ENCODE data around the gene TXNRD1.

The TXNRD1 gene

DNA sequence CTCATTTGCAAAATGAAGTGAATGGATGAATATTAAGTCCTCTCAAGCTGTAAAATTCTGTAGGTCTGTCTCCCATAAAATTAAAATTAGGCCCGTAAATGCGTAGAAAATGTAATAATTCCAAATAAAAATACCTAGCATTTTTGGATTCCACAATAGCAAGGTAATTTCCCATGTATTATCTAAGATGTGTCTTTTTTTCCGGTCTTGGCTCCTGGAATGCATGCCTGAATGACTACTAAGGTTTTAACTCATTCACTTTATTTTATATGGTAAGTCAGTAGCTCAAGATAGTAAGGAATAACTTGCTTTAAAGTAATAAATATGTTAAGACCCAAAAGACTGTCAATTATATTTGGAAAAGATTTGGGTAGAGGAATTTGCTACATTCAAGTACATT, 11.1 kb downstream of the TXNRD1 start:
- DNase-seq: no peak
- in situ Hi-C loops (cut with HindIII; ENCODE audit: low pct_ligation_motif_present, low pct_unique_long_range_greater_than_20kb, low sequenced_read_pairs): no loop called here

DNA sequence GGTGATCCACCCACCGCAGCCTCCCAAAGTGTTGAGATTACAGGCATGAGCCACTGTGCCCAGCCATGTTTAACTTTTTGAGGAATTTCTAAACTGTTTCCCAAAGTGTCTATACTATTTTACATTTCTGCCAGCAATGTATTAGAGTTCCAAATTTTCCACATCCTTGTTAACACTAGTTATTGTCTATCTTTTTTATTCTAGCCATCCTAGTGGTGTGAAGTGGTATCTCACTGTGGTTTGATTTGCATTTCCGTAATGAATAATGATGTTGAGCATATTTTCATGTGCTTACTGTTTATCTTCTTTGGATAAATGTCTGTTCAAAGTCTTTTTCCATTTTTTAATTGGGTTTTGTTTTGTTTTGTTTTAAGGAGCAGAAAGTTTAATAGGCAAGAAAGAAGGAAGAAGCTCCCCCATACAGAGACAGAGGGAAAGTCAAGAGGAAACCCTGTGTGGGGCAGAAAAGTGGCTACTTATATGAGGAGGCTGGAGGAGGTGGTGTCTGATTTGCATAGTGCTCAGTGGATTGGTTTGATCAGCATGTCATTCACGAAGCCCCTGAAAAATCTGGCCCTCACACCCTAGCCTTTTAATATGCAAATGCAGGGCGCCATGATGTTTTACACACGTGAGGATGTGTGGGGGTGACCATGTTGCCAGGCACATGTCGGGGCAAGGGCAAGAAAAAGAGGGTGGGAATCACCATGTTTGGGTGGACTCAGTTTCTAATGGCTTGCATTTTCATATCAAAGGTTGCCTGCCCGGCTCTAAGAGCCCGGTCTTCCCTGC, 14.9 kb downstream of the TXNRD1 start:
- in situ Hi-C loops (cut with HindIII; ENCODE audit: low pct_ligation_motif_present, low pct_unique_long_range_greater_than_20kb, low sequenced_read_pairs): no loop called here
- no peak for DNase-seq

DNA sequence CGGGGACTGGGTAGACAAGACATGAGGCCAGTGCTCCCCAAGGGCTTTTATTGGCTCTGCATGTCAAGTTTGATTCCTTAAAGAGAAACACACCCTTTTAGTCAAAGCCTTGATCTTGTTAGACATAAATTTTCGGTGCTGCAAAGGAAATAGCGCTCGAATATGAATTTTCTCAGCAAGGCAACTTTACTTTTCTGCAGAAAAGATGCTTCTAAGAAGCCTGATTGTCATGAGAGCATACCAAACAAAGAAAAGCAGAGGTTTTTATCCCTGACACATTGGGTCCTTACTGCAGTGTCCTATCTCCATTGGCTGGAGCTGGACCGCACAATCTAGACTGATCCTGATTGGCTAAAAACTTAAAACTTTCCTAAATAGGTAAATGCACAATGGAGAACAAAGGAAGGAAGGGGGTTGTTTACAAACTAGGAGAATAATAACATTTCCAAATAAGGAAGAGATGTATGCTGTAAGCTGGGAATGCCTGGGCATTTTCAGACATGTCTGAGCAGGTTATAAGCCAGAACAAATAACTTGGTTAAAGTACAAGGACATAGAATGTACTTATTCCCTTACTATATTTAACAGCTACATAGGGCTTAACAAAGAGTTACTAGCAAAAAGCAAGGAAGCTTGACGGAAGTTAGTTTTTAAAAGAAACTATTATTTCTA, 17.2 kb downstream of the TXNRD1 start:
- in situ Hi-C loops (cut with HindIII; ENCODE audit: low pct_ligation_motif_present, low pct_unique_long_range_greater_than_20kb, low sequenced_read_pairs): no loop called here
- DNase-seq: no peak

DNA sequence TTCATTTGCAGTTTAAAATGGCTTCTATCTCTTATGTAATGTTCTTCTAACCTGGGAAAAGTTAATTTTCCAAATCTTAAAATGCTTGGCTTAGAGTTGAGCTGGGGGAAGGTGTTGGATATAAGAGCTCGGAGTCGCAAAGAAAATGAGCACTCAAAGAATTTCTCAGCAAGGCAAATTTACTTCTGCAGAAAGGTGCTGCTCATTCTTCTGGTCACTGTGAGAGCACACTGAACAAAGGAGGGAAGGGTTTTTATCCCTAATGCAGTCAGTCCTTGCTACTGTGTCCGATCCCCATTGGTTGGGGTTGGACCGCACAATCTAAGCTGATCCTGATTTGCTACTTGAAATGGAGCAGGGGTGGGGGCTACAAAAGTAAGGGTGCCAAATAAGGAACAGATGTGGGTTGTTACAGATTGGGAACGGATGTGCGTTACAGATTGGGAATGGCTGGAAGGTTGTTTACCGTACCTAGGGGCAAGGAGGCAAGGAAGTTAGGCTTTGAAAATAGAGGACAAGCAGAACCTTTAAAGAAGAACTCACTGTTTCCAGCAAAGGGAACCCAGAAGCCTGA, 19.4 kb downstream of the TXNRD1 start:
- DNase-seq: no peak
- in situ Hi-C loops (cut with HindIII; ENCODE audit: low pct_ligation_motif_present, low pct_unique_long_range_greater_than_20kb, low sequenced_read_pairs): no loop called here

DNA sequence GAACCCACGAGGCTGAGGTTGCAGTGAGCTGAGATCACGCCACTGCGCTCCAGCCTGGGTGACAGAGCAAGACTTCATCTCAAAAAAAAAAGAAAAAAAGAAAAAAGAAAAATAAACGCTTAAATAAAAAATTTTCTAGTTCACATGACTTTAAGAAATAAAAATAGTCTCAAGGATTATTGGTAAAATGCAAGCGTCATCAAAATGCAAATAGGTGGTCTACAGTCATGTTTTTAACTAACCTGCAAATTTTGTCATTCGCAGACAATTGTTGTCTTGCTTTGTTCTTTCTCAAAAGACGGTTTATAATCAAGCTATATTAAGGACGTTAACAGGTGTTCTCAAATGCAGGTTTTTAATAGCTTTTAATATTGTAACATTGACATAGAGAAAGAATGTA, 22.4 kb downstream of the TXNRD1 start:
- no peak for DNase-seq
- in situ Hi-C loops (cut with HindIII; ENCODE audit: low pct_ligation_motif_present, low pct_unique_long_range_greater_than_20kb, low sequenced_read_pairs): no loop called here

DNA sequence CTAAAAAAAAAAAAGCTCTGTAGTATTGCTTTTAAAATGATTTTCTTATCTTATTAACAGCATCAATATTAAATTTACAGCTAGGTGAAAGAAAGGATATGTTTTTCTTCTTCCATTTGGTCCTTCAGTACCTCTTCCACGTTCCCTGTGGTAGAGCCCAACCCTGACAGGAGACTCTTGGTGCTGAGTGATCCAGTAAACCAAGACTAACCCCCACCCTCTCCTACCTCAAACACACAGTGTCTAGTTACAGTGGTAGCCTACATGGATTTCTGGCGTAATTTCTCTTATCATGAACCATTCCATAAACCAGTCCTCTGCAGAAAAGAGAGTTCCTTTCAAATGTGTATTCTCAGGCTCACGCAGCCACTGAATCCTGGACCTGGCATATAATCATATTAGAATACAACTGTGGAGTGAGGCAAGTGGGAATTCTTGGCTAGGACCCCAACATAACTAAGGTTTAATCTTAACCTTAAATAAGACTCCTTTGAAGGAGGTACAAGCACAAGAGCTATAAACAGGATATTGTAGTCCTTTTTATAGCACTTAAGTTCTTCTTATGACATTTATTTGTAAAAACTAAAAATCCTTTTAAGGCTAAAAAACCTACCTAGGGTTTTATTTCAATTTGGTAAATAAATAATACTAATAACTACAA, 27.1 kb downstream of the TXNRD1 start:
- in situ Hi-C loops (cut with HindIII; ENCODE audit: low pct_ligation_motif_present, low pct_unique_long_range_greater_than_20kb, low sequenced_read_pairs): no loop called here
- no peak for DNase-seq

DNA sequence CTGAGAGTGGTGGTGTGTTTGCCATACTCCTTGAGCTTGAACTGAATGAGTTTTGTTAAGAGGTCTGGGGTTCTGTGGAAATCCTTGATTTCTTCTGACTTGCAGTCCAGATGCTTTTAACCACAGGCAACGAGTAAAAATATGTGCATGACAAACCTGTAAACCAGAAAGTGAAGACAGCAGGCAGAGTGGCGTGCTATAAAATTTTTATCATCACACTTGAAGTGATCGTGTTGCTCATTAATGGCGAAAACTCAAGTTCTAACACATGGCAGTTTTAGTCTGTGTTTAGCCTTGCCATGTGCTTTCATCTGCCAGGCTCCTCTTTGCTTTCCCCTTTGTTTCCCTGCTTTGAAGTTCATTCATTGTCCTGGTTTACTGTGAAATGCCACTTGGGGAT, 28.0 kb downstream of the TXNRD1 start:
- in situ Hi-C loops (cut with HindIII; ENCODE audit: low pct_ligation_motif_present, low pct_unique_long_range_greater_than_20kb, low sequenced_read_pairs): no loop called here
- no peak for DNase-seq

DNA sequence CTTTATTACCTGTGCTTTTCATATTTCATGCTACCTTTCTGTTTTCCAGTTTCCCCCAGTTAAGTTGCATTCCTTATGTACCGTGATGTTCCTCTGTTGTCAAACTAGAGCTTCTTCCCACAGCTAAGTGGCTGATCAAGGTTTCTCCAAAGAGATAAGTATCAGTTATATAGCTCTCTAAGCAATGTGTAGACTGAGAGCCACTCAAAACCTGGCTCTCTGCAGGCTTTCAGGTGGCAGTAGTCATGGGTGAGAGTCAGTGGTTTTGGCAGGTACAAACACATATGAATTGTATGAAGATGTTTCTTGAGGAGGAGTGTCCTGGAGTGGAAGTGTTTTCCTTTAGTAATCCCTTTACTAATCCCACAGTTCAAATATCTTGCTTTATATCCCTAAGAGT, 28.4 kb downstream of the TXNRD1 start:
- in situ Hi-C loops (cut with HindIII; ENCODE audit: low pct_ligation_motif_present, low pct_unique_long_range_greater_than_20kb, low sequenced_read_pairs): no loop called here
- no peak for DNase-seq

DNA sequence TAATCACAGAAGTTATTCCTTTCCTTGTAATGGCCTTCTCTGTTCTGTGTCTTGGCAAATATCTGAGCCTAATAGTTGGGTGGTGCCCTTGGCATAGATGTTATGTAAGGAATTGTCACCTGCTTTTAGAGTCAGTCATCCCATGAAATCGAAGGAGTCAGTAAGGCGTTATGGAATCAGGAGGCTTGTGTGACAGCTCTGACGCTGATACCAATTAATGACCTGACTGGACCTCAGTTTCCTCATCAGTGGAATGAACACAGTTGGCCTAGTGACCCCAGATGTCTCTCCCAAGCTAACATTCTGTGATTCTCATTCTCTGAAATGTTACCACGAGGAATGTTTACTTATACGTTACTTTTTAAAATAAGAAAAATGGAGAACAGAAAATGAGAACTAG, 32.1 kb downstream of the TXNRD1 start:
- no peak for DNase-seq
- in situ Hi-C loops (cut with HindIII; ENCODE audit: low pct_ligation_motif_present, low pct_unique_long_range_greater_than_20kb, low sequenced_read_pairs): no loop called here

DNA sequence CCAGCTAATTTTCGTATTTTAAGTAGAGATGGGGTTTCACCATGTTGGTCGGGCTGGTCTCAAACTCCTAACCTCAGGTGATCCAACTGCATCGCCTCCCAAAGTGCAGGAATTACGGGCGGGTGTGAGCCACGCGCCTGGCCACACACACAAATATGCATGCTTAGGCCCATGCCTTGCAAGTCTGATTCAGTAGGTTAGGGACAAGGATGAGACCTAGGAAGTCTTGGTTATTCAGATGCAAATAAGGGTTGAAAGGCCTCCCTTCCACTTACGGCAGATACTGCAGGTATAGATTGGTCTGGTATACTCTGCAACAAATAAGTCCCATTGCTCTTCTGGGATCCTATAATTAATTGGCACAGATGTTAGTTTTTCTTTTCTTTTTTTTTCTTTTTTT, 32.9 kb downstream of the TXNRD1 start:
- no peak for DNase-seq
- in situ Hi-C loops (cut with HindIII; ENCODE audit: low pct_ligation_motif_present, low pct_unique_long_range_greater_than_20kb, low sequenced_read_pairs): no loop called here

DNA sequence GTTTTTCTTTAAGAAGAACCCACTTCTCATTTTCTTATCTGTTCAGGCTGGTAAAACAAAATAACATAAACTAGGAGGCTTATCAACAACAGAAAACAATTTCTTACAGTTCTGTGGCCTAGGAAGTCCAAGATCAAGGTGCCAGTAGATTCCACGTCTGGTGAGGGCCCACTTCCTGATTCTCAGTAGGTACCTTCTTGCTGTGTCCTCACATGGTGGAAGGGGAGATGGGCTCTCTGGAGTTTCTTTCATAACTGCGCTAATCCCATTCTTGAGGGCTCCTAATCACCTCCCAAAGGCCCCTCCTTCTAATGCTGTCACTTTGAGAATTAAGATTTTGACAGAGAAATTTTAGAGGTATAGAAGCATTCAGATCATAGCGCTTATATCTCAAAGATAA, 33.4 kb downstream of the TXNRD1 start:
- in situ Hi-C loops (cut with HindIII; ENCODE audit: low pct_ligation_motif_present, low pct_unique_long_range_greater_than_20kb, low sequenced_read_pairs): no loop called here

DNA sequence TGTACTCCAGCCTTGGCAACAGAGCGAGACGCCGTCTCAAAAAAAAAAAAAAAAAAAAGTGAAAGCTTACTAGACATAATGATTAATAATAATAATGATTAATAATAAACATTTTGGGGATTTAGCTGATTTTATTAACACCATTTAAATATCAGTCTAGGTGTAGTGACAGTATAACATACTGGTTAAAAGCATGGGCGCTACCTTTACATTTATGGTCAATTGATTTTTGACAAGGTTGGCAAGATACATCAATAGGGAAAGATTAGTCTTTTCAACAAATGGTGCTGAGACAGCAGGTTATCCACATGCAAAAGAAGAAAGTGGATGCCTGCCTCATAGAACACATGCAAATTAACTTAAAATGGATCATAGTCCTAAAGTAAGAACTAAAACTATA, 34.3 kb downstream of the TXNRD1 start:
- no peak for DNase-seq
- in situ Hi-C loops (cut with HindIII; ENCODE audit: low pct_ligation_motif_present, low pct_unique_long_range_greater_than_20kb, low sequenced_read_pairs): no loop called here

More for the DNA sequence above, 33.4 kb downstream of the TXNRD1 start:
- no peak for DNase-seq

DNA sequence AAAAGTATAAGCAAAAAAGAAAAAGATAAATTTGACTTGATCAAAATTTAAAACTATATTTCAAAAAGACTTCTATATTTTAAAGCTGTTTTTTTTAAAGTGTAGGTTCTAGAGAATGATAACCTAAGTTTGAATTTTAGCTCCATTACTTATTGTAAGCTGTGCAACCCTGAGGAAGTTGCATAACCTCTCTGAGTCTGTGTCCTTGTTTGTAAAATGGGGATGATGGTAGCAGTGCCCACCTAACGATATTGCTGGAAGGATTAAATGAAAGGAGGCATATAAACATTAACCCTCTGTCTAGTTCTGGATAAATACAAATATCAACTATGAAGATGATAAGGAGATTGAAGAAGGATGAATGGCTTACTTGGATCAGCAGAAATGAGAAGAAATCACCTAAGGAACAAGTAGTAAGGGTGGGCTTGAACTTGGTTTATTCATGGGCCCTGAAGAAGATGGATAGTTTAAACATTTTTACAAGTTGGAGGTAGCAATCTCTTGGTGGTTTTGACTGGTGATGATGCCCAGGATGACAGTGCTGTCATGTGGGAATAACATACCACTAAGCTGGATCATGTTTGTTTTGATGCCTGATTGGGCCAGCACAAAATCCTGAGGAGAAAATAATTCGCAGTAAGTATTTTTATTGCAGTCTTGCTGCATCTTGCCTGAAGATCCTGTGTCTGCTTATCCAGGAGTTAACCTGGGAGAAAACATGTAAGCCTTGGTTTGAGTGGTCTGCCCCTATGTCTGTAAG, 35.0 kb downstream of the TXNRD1 start:
- DNase-seq: no peak
- in situ Hi-C loops (cut with HindIII; ENCODE audit: low pct_ligation_motif_present, low pct_unique_long_range_greater_than_20kb, low sequenced_read_pairs): no loop called here

DNA sequence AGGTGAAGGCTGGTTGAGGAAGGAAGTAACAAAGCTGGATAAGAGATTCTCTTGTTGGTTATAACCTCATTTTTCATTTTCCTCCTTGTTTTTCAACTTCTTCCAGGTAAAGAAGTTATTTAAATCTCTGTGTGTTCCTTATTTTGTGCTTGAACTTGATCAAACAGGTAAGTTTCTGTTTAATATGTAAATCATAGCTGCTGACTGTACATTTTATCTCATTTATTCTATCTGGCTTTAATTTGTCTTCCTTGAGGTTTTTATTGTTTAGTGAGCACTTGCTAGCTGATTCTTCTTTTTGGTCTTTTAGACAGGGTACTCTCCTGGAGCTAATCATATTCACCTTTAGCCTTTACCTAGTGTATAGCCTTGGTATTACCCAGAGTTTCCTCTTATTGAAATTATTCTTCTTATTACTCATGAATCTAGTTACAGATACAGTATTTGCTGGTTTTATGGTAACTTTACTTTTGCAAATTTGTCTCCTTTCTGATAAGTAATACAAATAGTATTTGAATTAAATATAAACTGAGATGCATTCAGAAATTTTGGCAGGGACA, 42.4 kb downstream of the TXNRD1 start:
- in situ Hi-C loops (cut with HindIII; ENCODE audit: low pct_ligation_motif_present, low pct_unique_long_range_greater_than_20kb, low sequenced_read_pairs): no loop called here
- no peak for DNase-seq

DNA sequence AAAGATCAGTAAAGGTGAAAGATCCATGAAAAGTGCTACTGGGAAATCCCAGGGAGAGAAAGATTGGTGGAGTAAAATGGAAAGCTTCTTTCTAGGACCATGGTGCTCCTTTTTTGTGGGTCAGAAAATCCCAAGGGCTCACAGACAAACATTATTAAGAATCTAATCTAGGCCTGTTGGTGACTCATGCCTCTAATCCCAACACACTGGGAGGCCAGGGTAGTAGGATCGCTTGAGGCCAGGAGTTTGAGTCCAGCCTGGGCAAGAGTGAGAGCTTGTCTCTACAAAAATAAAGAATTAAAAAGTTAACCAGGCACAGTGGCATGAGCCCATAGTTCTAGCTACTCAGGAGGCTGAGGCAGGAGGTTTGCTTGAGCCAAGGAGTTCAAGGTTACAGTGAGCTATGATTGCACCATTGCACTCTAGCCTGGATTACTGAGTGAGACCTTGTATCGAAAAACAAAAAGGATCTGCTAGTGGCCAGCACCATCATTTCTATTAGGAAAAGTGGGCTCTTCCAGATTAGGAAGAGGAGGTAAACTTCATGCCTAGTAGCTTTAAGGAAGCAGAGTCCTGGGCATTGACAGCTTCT, 43.0 kb downstream of the TXNRD1 start:
- no peak for DNase-seq
- in situ Hi-C loops (cut with HindIII; ENCODE audit: low pct_ligation_motif_present, low pct_unique_long_range_greater_than_20kb, low sequenced_read_pairs): no loop called here

DNA sequence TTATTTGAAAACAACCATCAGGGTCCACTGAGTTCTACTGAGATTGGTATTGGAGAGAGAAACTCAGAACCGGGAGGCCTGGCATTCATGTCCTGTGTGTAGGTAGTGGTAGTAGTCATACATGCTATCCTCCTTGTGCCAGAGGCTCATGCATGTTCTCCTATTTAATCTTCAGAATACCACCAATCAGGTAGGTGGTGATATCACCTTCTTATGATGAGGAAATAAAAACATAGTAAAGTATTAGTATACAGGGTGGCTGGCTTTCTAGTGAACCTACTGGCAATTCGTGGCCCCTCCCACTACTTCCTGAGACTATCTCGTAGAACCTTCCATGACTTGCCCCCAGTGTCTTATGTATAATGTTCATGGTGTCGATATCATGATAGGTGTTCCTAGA, 47.4 kb downstream of the TXNRD1 start:
- no peak for DNase-seq
- in situ Hi-C loops (cut with HindIII; ENCODE audit: low pct_ligation_motif_present, low pct_unique_long_range_greater_than_20kb, low sequenced_read_pairs): no loop called here

DNA sequence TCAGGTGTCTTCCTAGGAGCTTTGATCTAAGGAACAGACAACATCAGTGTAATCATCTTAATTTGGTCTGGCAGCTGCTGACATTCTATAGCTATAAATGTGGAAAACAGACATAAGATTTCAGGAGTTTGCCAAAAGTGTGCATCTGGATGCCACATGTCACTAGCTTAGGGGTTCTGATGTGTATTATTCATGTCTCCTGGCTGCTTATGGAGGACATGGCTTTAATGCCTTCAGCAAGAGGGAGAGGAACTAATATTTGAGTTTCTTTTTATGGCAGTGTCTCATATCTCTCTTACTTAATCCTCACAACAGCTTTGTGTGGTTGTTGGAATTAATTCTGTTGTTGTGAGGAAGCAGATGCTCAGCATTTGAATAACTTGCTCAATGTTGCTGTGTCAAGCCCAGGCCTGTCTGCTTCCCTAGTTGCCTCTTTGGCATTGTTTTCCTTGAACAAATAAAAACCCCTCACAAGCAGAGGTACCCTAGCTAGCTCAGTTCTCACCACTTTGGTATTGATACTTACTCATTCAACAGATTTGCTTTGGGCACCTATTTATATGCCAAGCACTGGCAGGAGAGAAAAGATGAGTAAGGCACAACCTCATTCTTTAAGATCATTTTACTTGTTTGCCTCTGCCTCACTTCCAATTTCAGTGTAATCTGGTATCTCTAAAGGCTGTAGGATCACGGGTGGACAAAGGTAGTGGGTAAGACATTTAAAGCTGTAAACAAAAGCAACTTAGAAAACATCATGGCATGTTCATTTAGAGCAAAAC, 48.2 kb downstream of the TXNRD1 start:
- no peak for DNase-seq
- in situ Hi-C loops (cut with HindIII; ENCODE audit: low pct_ligation_motif_present, low pct_unique_long_range_greater_than_20kb, low sequenced_read_pairs): no loop called here
